GM12874 (cell line): ENCODE results near the gene NUCB2.

Experiments used
- TF ChIP-seq, protein P1 (sequence below): IDR thresholded peaks from 2 replicates; pipeline ENCODE4 v1.5.1; 2011; ENCODE audit warnings: low read depth, mild to moderate bottlenecking, control low read depth, low read length, moderate library complexity; ENCODE audit not compliant: insufficient read depth

The NUCB2 gene

DNA sequence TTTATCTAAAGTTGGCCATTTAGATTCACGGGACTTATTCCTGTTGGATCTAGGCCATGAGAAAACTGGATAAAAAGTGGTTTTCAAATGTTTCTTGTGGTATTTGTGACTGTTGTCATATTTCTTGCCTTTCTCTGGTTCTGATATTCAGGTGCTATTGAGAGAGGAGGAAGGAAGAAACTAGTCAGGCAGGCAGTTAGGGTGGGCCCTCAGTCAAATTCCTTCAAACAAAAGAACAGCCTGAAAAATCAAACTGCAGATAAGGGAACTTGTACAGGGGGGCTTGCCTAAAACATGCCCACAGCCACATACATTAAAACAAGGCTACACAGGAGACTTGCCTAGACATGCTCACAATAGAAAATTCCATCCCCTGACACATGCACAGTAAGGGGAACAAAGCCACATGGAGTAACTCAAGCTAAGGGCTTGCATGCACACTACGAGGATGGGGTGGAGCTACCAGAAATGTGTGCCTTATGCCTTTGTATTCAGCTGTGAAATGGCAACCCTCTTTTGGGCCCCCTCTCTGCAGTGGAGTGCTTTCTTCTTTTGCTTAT, 93.2 kb downstream of the NUCB2 start:
- TF ChIP-seq, protein P1, sequence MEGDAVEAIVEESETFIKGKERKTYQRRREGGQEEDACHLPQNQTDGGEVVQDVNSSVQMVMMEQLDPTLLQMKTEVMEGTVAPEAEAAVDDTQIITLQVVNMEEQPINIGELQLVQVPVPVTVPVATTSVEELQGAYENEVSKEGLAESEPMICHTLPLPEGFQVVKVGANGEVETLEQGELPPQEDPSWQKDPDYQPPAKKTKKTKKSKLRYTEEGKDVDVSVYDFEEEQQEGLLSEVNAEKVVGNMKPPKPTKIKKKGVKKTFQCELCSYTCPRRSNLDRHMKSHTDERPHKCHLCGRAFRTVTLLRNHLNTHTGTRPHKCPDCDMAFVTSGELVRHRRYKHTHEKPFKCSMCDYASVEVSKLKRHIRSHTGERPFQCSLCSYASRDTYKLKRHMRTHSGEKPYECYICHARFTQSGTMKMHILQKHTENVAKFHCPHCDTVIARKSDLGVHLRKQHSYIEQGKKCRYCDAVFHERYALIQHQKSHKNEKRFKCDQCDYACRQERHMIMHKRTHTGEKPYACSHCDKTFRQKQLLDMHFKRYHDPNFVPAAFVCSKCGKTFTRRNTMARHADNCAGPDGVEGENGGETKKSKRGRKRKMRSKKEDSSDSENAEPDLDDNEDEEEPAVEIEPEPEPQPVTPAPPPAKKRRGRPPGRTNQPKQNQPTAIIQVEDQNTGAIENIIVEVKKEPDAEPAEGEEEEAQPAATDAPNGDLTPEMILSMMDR, result no peak

DNA sequence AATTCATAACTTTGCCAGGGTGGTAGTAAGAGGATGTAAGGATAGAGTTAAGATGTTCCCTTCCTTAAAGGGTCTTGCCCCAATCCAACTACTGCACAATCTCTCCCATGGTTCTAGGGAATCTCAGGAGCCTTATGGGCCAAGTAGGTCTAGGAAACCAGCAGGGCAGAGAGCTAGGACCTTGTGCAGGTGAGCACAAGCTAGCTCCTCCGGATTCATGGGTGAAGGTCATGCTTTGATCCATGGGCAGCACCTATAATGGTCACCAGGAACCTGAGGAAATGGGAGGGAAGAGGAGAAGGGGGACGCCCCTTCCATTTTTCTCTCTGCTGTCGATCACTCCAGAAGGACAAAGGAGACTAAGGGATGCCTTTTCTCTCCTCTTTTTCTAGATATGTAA, 95.1 kb downstream of the NUCB2 start:
- TF ChIP-seq, protein P1, result no peak

DNA sequence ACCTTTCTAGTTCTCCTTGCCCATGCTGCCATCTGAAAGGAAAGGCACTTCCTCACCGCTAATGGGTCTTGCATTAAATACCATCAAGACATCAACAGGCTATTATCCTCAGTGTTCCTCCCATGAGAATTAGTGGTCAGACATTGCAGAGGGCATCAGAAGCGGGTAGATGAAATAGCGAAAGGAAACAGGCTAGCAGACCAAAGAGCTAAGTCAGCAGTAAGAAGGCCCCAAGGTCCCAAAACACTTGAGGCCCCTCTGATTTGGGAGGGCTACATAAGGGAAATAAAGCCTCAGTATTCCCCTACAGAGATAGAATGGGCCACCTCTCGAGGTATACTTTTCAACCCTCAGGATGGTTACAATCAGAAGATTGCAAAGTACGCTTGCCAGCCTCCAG, 99.0 kb downstream of the NUCB2 start:
- TF ChIP-seq, protein P1, result no peak

DNA sequence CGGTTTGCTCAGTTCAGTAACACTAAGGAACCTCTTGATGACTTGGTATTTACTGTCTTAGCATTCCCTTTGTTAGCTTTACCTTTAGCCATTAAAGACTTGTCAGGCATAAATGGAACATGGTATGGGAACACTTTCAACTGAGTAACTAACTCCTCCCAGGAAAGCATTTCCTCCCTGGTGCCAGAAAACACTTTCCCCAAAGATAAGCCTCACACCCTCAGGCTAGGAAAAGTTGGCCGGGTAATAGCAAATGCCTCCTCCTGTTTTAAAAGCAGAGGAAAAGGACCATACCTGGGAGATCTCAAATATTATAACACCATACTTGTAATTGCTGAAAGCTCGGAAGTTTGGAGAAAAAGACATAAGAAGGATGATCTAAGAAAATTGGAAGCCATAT, 100.0 kb downstream of the NUCB2 start:
- TF ChIP-seq, protein P1, result no peak

DNA sequence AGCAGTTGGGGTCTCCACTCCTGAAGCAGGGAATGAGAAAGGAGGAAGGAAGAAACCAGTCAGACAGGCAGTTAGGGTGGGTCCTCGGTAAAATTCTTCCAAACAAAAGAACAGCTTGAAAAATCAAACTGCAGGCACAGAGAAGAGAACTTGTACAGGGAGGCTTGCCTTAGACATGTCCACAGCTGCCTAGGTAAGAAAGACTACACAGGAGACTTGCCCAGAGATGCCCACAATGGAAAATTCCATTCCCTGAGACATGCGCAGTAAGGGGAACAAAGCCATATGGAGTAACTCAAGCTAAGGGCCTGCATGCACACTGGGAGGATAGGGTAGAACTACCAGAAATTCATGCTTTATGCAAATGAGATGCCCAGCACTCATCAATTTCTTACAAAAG, 102.1 kb downstream of the NUCB2 start:
- TF ChIP-seq, protein P1, result no peak

DNA sequence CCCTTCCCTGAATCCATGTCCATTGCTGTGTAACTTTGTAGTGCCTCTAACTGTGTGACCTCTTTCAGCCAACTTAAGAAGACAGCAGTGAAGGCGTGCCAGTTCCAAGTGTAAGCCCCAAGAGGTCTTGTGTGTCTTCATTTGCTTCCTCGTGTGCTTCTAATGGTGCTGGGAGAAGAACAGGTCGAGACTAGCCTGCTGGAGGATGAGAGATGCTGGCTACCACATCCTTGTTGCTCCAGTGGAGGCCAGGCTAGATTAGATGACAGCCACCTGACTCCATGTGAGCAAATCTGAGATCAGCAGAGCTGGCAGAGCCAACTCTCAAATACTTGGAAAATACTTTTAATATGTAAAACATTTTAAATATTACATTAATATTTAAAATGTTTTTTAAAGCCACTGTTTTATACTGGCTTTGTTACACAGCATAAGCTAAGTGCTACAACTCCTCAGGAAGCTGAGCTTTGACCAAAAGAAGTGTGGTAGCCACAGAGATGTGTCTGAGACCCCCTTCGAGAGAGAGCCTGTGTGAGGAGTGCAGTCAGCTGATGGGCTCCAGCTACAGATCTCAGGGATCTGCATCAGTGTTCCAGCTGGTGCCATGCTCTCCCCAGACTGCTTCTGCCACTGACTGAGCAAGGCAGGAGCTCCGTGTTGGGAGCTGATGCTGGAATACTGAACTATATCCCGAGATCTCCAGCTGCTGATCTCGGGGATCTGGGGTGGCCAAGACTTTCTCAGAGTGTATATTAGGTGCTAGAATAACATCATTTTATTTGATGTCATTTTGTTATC, 103.0 kb downstream of the NUCB2 start:
- TF ChIP-seq, protein P1, result no peak

DNA sequence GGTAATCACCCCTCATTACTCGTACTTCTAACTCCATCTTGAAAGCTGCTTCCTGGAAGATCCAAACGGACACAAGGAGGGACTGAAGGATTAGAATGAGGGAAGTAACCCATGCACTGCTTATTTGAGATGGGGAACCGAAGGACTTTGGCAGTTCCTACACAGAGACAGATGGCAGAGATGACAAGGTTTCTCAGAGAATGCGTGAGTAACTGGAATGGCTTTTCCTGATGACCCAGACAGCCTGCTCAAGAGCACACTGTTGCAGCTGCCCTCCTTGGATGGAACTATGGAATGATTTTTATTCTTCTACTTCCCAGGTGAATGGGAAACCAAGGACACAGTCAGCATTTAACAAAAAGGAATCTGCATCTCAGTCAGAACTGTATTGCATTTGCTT, 104.6 kb downstream of the NUCB2 start:
- TF ChIP-seq, protein P1, result no peak
